Measurements from ENCODE around the gene TMEM114. TPM values are rescaled to one million over a fixed set of nuclear protein-coding genes. Genes with fewer than 3 reads are reported as not detected.

TMEM114 gene
- total RNA-seq, 4 donors from 2014 or later, result not detected

- TF ChIP-seq CTCF (IDR thresholded peaks at IDR 0.05; ENCODE audit: low read depth), result no peak
Observed at GRCh38 chr16:8551388-8552332, 38.7 kb downstream of the TMEM114 start.

GRCh38 chr16:8550728-8551387, 39.5 kb downstream of the TMEM114 start:
- TF ChIP-seq CTCF (IDR thresholded peaks at IDR 0.05; ENCODE audit: low read depth), result no peak

- TF ChIP-seq CTCF (IDR thresholded peaks at IDR 0.05; ENCODE audit: low read depth), result no peak
Observed at GRCh38 chr16:8549843-8550412, 40.4 kb downstream of the TMEM114 start.

GRCh38 chr16:8548166-8548565, 42.1 kb downstream of the TMEM114 start:
- no peak for TF ChIP-seq CTCF (IDR thresholded peaks at IDR 0.05; ENCODE audit: low read depth)

GRCh38 chr16:8547762-8548161, 42.5 kb downstream of the TMEM114 start:
- TF ChIP-seq CTCF (IDR thresholded peaks at IDR 0.05; ENCODE audit: low read depth), result no peak

GRCh38 chr16:8544406-8544805, 45.9 kb downstream of the TMEM114 start:
- no peak for TF ChIP-seq CTCF (IDR thresholded peaks at IDR 0.05; ENCODE audit: low read depth)

- no peak for TF ChIP-seq CTCF (IDR thresholded peaks at IDR 0.05; ENCODE audit: low read depth)
Observed at GRCh38 chr16:8543258-8543657, 47.1 kb downstream of the TMEM114 start.
